ENCODE measurements around the gene INSRR.

GRCh38 chr1:156889802-156890580, 31.1 kb upstream of the INSRR start:
- TF ChIP-seq GATA3 (IDR thresholded peaks at IDR 0.05; ENCODE audit: low read depth, low read length) = no peak
- no peak for TF ChIP-seq GATA2 (IDR thresholded peaks at IDR 0.05; ENCODE audit: low read depth, low read length)

All from SH-SY5Y (cell line).